ENCODE results near the gene MARVELD3.
"Not testable (repeated sequence)": the region's sequence is repeated elsewhere in the genome, so short reads cannot be mapped to it uniquely, and the experiment has no call there.

The MARVELD3 gene

GRCh38 chr16:71610936-71611871 is 14.8 kb upstream of the MARVELD3 start:
- peak; percentile 80 for TF ChIP-seq CTCF (IDR thresholded peaks at IDR 0.05; ENCODE audit: low read depth, low read length)
- H3K4me3 ChIP-seq (ENCODE audit: low read depth, low read length): no peak overlapping the region

GRCh38 chr16:71614956-71615355 is 11.0 kb upstream of the MARVELD3 start:
- not testable (repeated sequence) for H3K4me3 ChIP-seq (ENCODE audit: low read depth, low read length)

- H3K4me3 ChIP-seq (ENCODE audit: low read depth, low read length): no peak overlapping the region
- TF ChIP-seq CTCF (IDR thresholded peaks at IDR 0.05; ENCODE audit: low read depth, low read length): no peak
These were observed 7.6 kb upstream of the MARVELD3 start for GRCh38 chr16:71618429-71618828.

- no peak overlapping the region for H3K4me3 ChIP-seq (ENCODE audit: low read depth, low read length)
- no peak for TF ChIP-seq CTCF (IDR thresholded peaks at IDR 0.05; ENCODE audit: low read depth, low read length)
These were observed 3.9 kb upstream of the MARVELD3 start for GRCh38 chr16:71622088-71622487.

GRCh38 chr16:71623597-71623996 is 2.4 kb upstream of the MARVELD3 start:
- no peak for TF ChIP-seq CTCF (IDR thresholded peaks at IDR 0.05; ENCODE audit: low read depth, low read length)
- no peak overlapping the region for H3K4me3 ChIP-seq (ENCODE audit: low read depth, low read length)

GRCh38 chr16:71625113-71625850 is 702 bp upstream of the MARVELD3 start:
- TF ChIP-seq CTCF (IDR thresholded peaks at IDR 0.05; ENCODE audit: low read depth, low read length): no peak
- H3K4me3 ChIP-seq (ENCODE audit: low read depth, low read length): no peak overlapping the region

- H3K4me3 ChIP-seq (ENCODE audit: low read depth, low read length): no peak overlapping the region
These were observed 852 bp downstream of the MARVELD3 start for GRCh38 chr16:71626858-71627213.

More at GRCh38 chr16:71626858-71627213, 852 bp downstream of the MARVELD3 start:
- TF ChIP-seq CTCF (IDR thresholded peaks at IDR 0.05; ENCODE audit: low read depth, low read length): no peak

All from WI38 (cell line).